GM18858 (cell line): Measurements from ENCODE around the gene RALA.
A peak's percentile ranks its signal among the peaks of the same experiment; 100 is the strongest.
"Not testable (repeated sequence)": the region's sequence is repeated elsewhere in the genome, so short reads cannot be mapped to it uniquely, and the experiment has no call there.

ENCODE experiments used
- ATAC-seq: cut with Tn5 transposase; IDR thresholded peaks from one replicate; pipeline ENCODE4 v1.9.1; 2021; ENCODE audit not compliant: unreplicated experiment

The RALA gene

GRCh38 chr7:39681887-39682441 lies 58.6 kb downstream of the RALA start:
- ATAC-seq, result no peak

- no peak for ATAC-seq
These were observed 60.0 kb downstream of the RALA start for GRCh38 chr7:39683216-39683845.

GRCh38 chr7:39686261-39686924 lies 63.0 kb downstream of the RALA start:
- peak; percentile 88 for ATAC-seq

GRCh38 chr7:39688611-39689480 lies 65.5 kb downstream of the RALA start:
- ATAC-seq, result no peak

- no peak for ATAC-seq
These were observed 68.4 kb downstream of the RALA start for GRCh38 chr7:39691821-39692220.

GRCh38 chr7:39693086-39693485 lies 69.7 kb downstream of the RALA start:
- not testable (repeated sequence) for ATAC-seq

- no peak for ATAC-seq
These were observed 70.4 kb downstream of the RALA start for GRCh38 chr7:39693812-39694211.

- no peak for ATAC-seq
These were observed 72.6 kb downstream of the RALA start for GRCh38 chr7:39695852-39696586.

- no peak for ATAC-seq
These were observed 73.3 kb downstream of the RALA start for GRCh38 chr7:39696631-39697030.

GRCh38 chr7:39697483-39697882 lies 74.1 kb downstream of the RALA start:
- no peak for ATAC-seq

- ATAC-seq, result no peak
These were observed 76.8 kb downstream of the RALA start for GRCh38 chr7:39700165-39700564.

- ATAC-seq, result no peak
These were observed 77.6 kb downstream of the RALA start for GRCh38 chr7:39700932-39701331.

GRCh38 chr7:39702133-39702532 lies 78.8 kb downstream of the RALA start:
- ATAC-seq, result no peak

- no peak for ATAC-seq
These were observed 79.8 kb downstream of the RALA start for GRCh38 chr7:39703144-39703543.

- ATAC-seq, result no peak
These were observed 85.7 kb downstream of the RALA start for GRCh38 chr7:39709029-39709428.

- peak; percentile 59 for ATAC-seq
These were observed 86.5 kb downstream of the RALA start for GRCh38 chr7:39709768-39710311.

- ATAC-seq, result no peak
These were observed 89.4 kb downstream of the RALA start for GRCh38 chr7:39712751-39713150.

GRCh38 chr7:39714447-39715091 lies 91.2 kb downstream of the RALA start:
- ATAC-seq, result no peak

GRCh38 chr7:39720586-39720985 lies 97.2 kb downstream of the RALA start:
- no peak for ATAC-seq

- ATAC-seq, result no peak
These were observed 98.0 kb downstream of the RALA start for GRCh38 chr7:39721345-39721744.
